HepG2 (cell line): ENCODE measurements around the gene ZNF653. TPM values are rescaled to one million over a fixed set of nuclear protein-coding genes. Genes with fewer than 3 reads are reported as not detected.

Experiments
- AGO2 ChIP-seq: fragments of 200-400 bp; formaldehyde crosslinking; optimal IDR thresholded peaks from 2 replicates; pipeline ENCODE3; 2017; ENCODE audit warnings: mild to moderate bottlenecking, low read depth, low read length, moderate library complexity
- CTCF ChIP-seq: sonication (generic); formaldehyde crosslinking; IDR thresholded peaks from 2 replicates; pipeline ENCODE4 v1.5.0; 2020; ENCODE audit warnings: mild to moderate bottlenecking, missing genetic modification reagents, moderate library complexity
- HNRNPK ChIP-seq: fragments of 200-400 bp; formaldehyde crosslinking; IDR thresholded peaks from 2 replicates; pipeline ENCODE4 v1.6.1; 2018; ENCODE audit warnings: low read length, low read depth, moderate library complexity, mild to moderate bottlenecking; ENCODE audit not compliant: poor library complexity, severe bottlenecking
- PCBP2 ChIP-seq: fragments of 200-400 bp; formaldehyde crosslinking; optimal IDR thresholded peaks from 2 replicates; pipeline ENCODE3; 2018; ENCODE audit warnings: low read length, low read depth; ENCODE audit not compliant: poor library complexity, severe bottlenecking
- SMC3 ChIP-seq: IDR thresholded peaks from 2 replicates; pipeline ENCODE4 v1.6.1; 2011; ENCODE audit warnings: low read length, improper control_type of control experiment
- ZFY ChIP-seq: sonication (generic); formaldehyde crosslinking; IDR thresholded peaks from 2 replicates; pipeline ENCODE4 v1.4.0; 2020; ENCODE audit warnings: missing genetic modification reagents
- ZNF687 ChIP-seq: sonication (generic); formaldehyde crosslinking; IDR thresholded peaks from 2 replicates; pipeline ENCODE4 v1.5.1; 2020; ENCODE audit warnings: mild to moderate bottlenecking, missing genetic modification reagents, moderate library complexity
- polyA plus RNA-seq, 8 experiments: library from polyadenylated mRNA; depleted of rRNA in 3 of 8; stranded (reverse) in 7 of 8; unstranded in 1 of 8; fragments of >200 nt; fragmentation: Illumina TruSeq in 4 of 8; extraction: Trizol in 4 of 8; gene quantifications; 2 replicates each; pipeline versions ENCODE4 v1.2.1 to v1.2.3, GENCODE V29; 2011 to 2016; ENCODE audit warnings: low read depth in 4 of 8, missing spikeins in 1 of 8, mixed read lengths in 1 of 8; ENCODE audit not compliant: insufficient read depth in 1 of 8
- total RNA-seq, 5 experiments: library from RNA; depleted of rRNA; stranded (reverse); fragments of >200 nt; fragmentation: Illumina TruSeq; extraction: Trizol; gene quantifications; 2 replicates each; pipeline ENCODE4 v1.2.3, GENCODE V29; 2016; ENCODE audit warnings: low read depth in 1 of 5

ZNF653 gene
- total and polyA plus RNA-seq, 2 of the 13 experiments (the other 11 are each of a cell fraction or from before 2014, with no cell fraction given): 4.7 to 7.1 TPM

GRCh38 chr19:11446652-11447301 lies 58.9 kb downstream of the ZNF653 start (continued):
- TF ChIP-seq PCBP2: peak; percentile 29
- peak; percentile 28; the same call in 1 of the 2 replicates for TF ChIP-seq SMC3
- peak; percentile 90 for TF ChIP-seq CTCF (CRISPR knock-in tag)
- TF ChIP-seq ZFY: 0 out of 2 replicates have a peak, but pooled peaks have one; percentile 17
- peak; percentile 33; the same call in 1 of the 2 replicates for TF ChIP-seq ZNF687 (CRISPR knock-in tag)
- peak; percentile 78 for TF ChIP-seq HNRNPK
- peak; percentile 55 for TF ChIP-seq AGO2
